Measurements from ENCODE around the gene WAC.
A peak's percentile ranks its signal among the peaks of the same experiment; 100 is the strongest.

Gene WAC

DNA sequence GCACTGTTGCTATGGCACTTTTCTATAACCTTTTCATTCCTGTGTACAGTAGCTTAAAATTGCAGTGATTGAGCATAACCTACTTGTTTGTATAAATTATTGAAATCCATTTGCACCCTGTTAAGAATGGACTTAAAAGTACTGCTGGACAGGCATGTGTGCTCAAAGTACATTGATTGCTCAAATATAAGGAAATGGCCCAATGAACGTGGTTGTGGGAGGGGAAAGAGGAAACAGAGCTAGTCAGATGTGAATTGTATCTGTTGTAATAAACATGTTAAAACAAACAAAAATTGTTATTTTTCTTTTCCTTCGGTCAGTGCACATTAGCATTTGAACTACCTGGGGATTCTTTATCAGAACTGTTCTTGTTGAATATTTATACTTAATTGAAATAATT is 87.3 kb downstream of the WAC start:
- DNase-seq (ENCODE audit: low read depth in 2 of 2): no peak

DNA sequence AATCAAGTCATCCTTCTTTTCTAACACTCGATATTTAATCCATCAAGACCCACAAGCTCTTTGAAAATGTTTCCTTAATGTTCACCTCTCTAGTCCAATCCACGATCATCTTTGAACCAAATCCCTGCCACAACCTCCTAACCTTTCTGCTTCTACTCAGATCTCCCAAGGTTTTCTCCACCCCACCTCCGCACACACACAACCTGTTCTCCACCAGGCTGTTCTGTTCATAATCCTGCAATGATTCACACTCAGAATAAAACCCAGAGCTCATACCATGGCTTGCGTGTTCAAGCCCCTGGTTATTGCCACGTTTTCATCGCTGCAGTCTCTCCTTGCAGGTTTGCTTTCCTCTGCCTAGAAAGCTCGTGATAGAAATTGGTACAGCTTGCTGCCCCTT is 90.6 kb downstream of the WAC start:
- TF ChIP-seq, protein P1, sequence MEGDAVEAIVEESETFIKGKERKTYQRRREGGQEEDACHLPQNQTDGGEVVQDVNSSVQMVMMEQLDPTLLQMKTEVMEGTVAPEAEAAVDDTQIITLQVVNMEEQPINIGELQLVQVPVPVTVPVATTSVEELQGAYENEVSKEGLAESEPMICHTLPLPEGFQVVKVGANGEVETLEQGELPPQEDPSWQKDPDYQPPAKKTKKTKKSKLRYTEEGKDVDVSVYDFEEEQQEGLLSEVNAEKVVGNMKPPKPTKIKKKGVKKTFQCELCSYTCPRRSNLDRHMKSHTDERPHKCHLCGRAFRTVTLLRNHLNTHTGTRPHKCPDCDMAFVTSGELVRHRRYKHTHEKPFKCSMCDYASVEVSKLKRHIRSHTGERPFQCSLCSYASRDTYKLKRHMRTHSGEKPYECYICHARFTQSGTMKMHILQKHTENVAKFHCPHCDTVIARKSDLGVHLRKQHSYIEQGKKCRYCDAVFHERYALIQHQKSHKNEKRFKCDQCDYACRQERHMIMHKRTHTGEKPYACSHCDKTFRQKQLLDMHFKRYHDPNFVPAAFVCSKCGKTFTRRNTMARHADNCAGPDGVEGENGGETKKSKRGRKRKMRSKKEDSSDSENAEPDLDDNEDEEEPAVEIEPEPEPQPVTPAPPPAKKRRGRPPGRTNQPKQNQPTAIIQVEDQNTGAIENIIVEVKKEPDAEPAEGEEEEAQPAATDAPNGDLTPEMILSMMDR (IDR thresholded peaks at IDR 0.05; ENCODE audit: low read depth, low read length): no peak
- no peak for DNase-seq (ENCODE audit: low read depth in 2 of 2)
- H3K4me3 ChIP-seq (replicated peaks in 1 of 2; ENCODE audit: low read depth in 2 of 2, low read length in 2 of 2): no peak overlapping the region

More for the DNA sequence above, 87.3 kb downstream of the WAC start:
- TF ChIP-seq, protein P1 (IDR thresholded peaks at IDR 0.05; ENCODE audit: low read depth, low read length): no peak
- no peak overlapping the region for H3K4me3 ChIP-seq (replicated peaks in 1 of 2; ENCODE audit: low read depth in 2 of 2, low read length in 2 of 2)

DNA sequence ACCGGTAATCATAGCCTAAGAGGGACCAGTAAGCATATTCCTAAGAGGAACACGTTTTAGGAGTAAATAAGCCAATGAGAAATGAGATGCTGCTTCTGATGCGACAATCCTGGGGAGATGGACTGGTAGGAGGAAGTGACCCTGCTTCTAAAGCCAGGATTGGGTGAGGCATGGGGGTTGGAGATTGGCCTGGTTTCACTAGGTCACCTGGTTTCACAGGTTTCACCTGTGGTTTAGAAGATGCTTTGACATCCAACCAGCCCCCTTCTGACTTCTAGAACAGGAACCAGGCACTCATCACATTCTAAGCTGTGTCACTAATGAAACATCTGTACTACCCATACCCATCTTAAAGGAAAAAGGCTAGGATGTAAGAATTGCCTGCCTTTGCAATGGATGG is 91.4 kb downstream of the WAC start:
- TF ChIP-seq, protein P1 (IDR thresholded peaks at IDR 0.05; ENCODE audit: low read depth, low read length): no peak
- no peak for DNase-seq (ENCODE audit: low read depth in 2 of 2)
- no peak overlapping the region for H3K4me3 ChIP-seq (replicated peaks in 1 of 2; ENCODE audit: low read depth in 2 of 2, low read length in 2 of 2)

DNA sequence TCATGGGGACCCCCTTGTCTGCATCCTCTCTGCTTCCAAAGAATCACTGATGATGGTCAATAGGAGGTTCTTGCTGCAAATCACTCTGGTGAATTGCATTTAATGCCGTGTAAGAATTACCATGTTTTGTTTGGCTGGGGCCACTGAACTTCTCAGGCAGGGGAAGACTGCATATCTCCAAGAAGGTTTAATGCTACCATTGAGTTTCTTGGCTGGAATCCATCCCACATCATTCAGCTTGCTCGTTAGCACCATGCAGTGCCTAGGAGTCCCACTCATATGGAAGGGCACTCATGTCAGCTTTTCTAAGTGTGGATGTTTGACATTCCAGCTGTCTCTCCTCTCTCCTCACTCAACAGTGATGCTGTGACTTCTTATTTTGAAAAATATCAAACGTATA is 94.2 kb downstream of the WAC start:
- H3K4me3 ChIP-seq (replicated peaks in 1 of 2; ENCODE audit: low read depth in 2 of 2, low read length in 2 of 2): no peak overlapping the region
- TF ChIP-seq, protein P1 (IDR thresholded peaks at IDR 0.05; ENCODE audit: low read depth, low read length): no peak
- peak in 1 of 2 donors; percentile 21 for DNase-seq (ENCODE audit: low read depth in 2 of 2)

DNA sequence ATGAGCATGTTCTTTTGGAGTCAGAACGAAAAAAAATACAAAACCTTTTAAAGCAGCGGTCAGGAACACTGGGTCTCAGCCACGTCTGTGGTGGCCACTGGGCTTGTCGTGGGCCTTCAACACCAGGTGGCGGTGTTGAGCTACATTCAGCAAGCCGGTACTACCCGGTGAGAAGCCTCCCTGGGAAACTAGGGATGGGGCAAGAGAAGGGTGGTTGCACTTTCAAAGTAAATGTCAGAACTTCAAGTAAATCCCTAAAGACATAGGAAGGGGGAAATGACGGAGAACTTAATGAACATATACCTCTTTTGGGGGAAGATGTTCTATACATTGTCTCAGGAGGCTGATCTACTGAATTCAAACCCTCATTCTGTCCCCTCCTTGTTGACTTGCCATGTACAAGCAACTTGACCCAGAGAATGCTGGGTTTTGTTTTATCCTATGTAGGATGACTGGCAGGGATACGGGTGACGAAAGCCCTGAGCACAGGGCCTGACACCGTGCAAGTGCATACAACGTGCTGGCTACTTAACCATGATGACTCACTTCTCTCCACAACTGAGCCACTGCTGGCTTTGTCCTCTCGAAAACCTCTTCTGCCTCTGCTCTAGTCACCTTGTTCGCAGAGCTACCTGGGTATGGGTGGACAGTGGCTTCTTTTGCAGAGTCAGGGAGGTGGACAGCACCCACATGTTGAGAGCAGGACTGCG is 95.4 kb downstream of the WAC start:
- no peak overlapping the region for H3K4me3 ChIP-seq (replicated peaks in 1 of 2; ENCODE audit: low read depth in 2 of 2, low read length in 2 of 2)
- peak; percentile 84 to 88 for DNase-seq (ENCODE audit: low read depth in 2 of 2)
- TF ChIP-seq, protein P1 (IDR thresholded peaks at IDR 0.05; ENCODE audit: low read depth, low read length): peak; percentile 95

DNA sequence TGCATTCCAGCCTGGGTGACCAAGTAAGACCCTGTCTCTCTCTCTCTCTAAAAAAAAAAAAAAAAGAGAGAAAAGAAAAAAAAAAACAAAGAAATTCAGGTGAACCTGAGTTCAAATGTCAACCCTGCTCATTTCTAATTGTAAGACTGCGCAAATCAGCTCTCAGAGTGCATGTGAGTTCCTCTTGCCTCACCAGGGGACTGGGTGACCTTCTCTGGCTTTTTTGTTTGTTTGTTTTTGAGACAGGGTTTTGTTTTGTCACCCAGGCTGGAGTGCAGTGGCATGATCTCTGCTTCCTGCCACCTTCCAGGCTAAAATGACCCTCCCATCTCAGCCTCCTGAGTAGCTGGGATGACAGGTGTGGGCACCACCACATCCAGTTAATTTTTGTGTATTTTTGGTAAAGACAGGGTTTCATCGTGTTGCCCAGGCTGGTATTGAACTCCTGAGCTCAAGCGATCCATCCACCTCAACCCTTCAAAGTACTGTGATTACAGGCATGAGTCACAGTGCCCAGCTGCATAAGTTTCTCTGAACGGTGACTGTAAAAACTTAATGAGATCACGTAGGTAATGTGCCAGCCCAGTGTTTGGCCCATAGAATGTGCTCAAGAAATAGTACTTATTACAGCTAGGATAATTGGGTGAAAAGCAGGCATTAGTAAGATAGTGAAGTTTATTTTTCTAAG is 99.1 kb downstream of the WAC start:
- no peak for DNase-seq (ENCODE audit: low read depth in 2 of 2)
- H3K4me3 ChIP-seq (replicated peaks in 1 of 2; ENCODE audit: low read depth in 2 of 2, low read length in 2 of 2): no peak overlapping the region
- TF ChIP-seq, protein P1 (IDR thresholded peaks at IDR 0.05; ENCODE audit: low read depth, low read length): no peak

Measured in cardiac fibroblast (primary cell).